Transverse colon (tissue), 4 donors: Measurements from ENCODE around the gene TSC22D3. TPM values are rescaled to one million over a fixed set of nuclear protein-coding genes. Genes with fewer than 3 reads are reported as not detected.

Experiments
- DNase-seq: peaks from one replicate; pipeline ENCODE4 v3.0.0-alpha.2; 2019
- H3K27ac ChIP-seq, 4 donors: fragments of 200-600 bp; sonication (generic); 2 replicates each; pipeline ENCODE4 v1.5.1; 2016 to 2018; ENCODE audit warnings: inconsistent platforms in 4 of 4
- H3K27me3 ChIP-seq: fragments of 200-600 bp; sonication (generic); 2 replicates; pipeline ENCODE4 v1.5.1; 2017; ENCODE audit warnings: inconsistent platforms
- H3K36me3 ChIP-seq, 4 donors: fragments of 200-600 bp; sonication (generic); 2 replicates each; pipeline ENCODE4 v1.5.1; 2017 to 2019; ENCODE audit warnings: inconsistent platforms in 4 of 4
- H3K4me1 ChIP-seq, 4 donors: fragments of 200-600 bp; sonication (generic); 2 replicates each; pipeline ENCODE4 v1.5.1; 2017 to 2020; ENCODE audit warnings: inconsistent platforms in 4 of 4
- H3K4me3 ChIP-seq, 4 donors: fragments of 200-600 bp; sonication (generic); 1 replicate in 1 of 4; 2 replicates in 3 of 4; pipeline versions ENCODE4 v1.5.1 to v1.6.1; 2017 to 2019; ENCODE audit warnings: inconsistent platforms in 4 of 4
- H3K9me3 ChIP-seq, 2 donors: fragments of 200-600 bp; sonication (generic); 2 replicates each; pipeline ENCODE4 v1.5.1; 2017 to 2019; ENCODE audit warnings: inconsistent platforms in 2 of 2
- CTCF ChIP-seq, 5 experiments: fragments of 200-600 bp in 3 of 5; fragments of 450-650 bp in 2 of 5; sonication (generic) in 3 of 5; IDR thresholded peaks; 1 replicate in 2 of 5; 2 replicates in 3 of 5; pipeline ENCODE4 v1.5.1; 2016 to 2017; ENCODE audit warnings: antibody characterized with exemption in 5 of 5, inconsistent platforms in 3 of 5, mild to moderate bottlenecking in 2 of 5, moderate library complexity in 1 of 5
- EP300 ChIP-seq: sonication (generic); formaldehyde crosslinking; IDR thresholded peaks from one replicate; pipeline ENCODE4 v1.6.1; 2017; ENCODE audit warnings: antibody characterized with exemption, low read depth
- POLR2A ChIP-seq: fragments of 450-650 bp; IDR thresholded peaks from one replicate; pipeline ENCODE4 v1.6.1; 2016; ENCODE audit warnings: antibody characterized with exemption, mild to moderate bottlenecking, moderate library complexity
- POLR2AphosphoS5 ChIP-seq, 3 donors: sonication (generic); formaldehyde crosslinking; IDR thresholded peaks; one replicate each; pipeline ENCODE4 v1.6.1; 2016; ENCODE audit warnings: antibody characterized with exemption in 3 of 3
- WGBS, 2 donors: methylation state at CpG; one replicate each; pipeline ENCODE4 v1.1.5; 2018; ENCODE audit warnings: low coverage in 1 of 2; 5-methylcytosine and 5-hydroxymethylcytosine counted together
- in situ Hi-C, 4 donors: fragments of 200-750 bp; cut with MboI; loops; one replicate each; pipeline versions ENCODE4 v1.15.0 to v1.15.1; 2017; ENCODE audit warnings: low sequenced_read_pairs in 3 of 4, low pct_ligation_motif_present in 1 of 4, low pct_unique_long_range_greater_than_20kb in 1 of 4
- intact Hi-C: fragments of 100-400 bp; cut with DNase I; formaldehyde crosslinking; loops from one replicate; pipeline ENCODE4 v1.15.1; 2023; ENCODE audit warnings: low total_unique reads
- total RNA-seq, 4 donors: library from RNA; depleted of rRNA; stranded (reverse); fragments of >200 nt; gene quantifications; one replicate each; pipeline ENCODE4 v1.1.0, GENCODE V29; 2016

The TSC22D3 gene
- total RNA-seq, 4 donors from 2014 or later, result 146 to 349 (median 202) TPM

DNA sequence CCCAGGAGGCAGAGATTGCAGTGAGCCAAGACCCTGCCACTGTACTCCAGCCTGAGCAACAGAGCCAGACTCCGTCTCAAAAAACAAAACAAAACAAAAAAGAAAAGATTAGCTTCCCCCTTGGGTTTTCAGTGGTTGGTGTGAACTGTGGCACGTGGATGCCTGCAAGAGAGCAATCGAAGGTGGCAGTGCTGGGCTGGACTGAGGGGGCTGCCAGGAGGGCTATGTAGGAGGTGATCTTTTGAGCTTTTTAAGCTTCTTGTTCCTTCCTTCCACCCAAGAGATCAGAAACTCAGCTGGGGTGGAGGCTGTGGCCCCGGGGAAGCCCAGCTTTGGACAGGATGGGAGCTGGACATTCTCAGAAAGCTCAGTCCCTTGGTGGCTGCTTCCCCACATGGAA, 97.7 kb downstream of the TSC22D3 start:
- TF ChIP-seq CTCF (IDR thresholded peaks at IDR 0.05) (no peak), POLR2AphosphoS5 (IDR thresholded peaks at IDR 0.05) (no peak), EP300 (no peak), POLR2A (no peak)
- WGBS, 2 donors, result 60 to 100% methylated on average over 2 to 4 of the region's 4 CpGs
- Histone ChIP-seq H3K4me3 (no peak overlapping the region), H3K27me3 (no peaks in the 10 kb centered on the region), H3K36me3 (no peaks in the 10 kb centered on the region), H3K9me3 (no peaks in the 10 kb centered on the region), H3K4me1 (peaks cover 5 to 38% (median 13%) of the 10 kb centered on the region in 4 donors), H3K27ac (peak overlapping the region; percentile 88 to 96 (median 92))
- DNase-seq, result no peak
- in situ Hi-C loops, result loop anchor here in 1 of 4 donors (5.0 kb wide), 1 partner anchor 39 kb away; no protein-coding TSS in a partner anchor
- intact Hi-C loops, result loop anchor here (5.0 kb wide), 1 partner anchor 39 kb away; no protein-coding TSS in a partner anchor

DNA sequence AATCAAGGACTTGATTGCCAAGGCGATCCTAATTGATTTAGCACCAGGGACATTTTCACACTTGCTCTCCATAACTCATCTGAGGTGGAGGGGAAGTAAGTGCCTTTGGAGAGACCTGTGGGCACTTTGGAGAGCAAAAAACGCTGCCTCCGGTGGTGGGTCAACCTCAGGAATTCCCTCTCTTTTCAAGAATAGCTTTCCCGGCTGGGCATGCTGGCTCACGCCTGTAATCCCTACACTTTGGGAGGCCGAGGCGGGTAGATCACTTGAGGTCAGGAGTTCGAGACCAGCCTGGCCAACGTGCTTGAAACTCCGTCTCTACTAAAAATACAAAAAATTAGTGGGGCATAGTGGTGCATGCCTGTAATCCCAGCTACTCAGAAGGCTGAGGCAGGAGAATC, 98.1 kb downstream of the TSC22D3 start:
- Histone ChIP-seq H3K9me3 (no peaks in the 10 kb centered on the region), H3K27ac (peak overlapping the region; percentile 88 to 96 (median 92)), H3K36me3 (no peaks in the 10 kb centered on the region), H3K4me1 (peaks cover 4 to 36% (median 11%) of the 10 kb centered on the region in 4 donors), H3K27me3 (no peaks in the 10 kb centered on the region), H3K4me3 (peak overlapping the region in 1 of 4 donors; percentile 63)
- in situ Hi-C loops (loop anchor here in 1 of 4 donors (5.0 kb wide), 1 partner anchor 40 kb away; no protein-coding TSS in a partner anchor), intact Hi-C loops (loop anchor here (5.0 kb wide), 1 partner anchor 40 kb away; no protein-coding TSS in a partner anchor)
- DNase-seq, result no peak
- WGBS, 2 donors, result 52% methylated on average over 10 of the region's 10 CpGs; no CpG with 5 or more reads in 1 of the 2 donors
- TF ChIP-seq POLR2A (no peak), POLR2AphosphoS5 (IDR thresholded peaks at IDR 0.05) (no peak), EP300 (no peak), CTCF (IDR thresholded peaks at IDR 0.05) (no peak)

- in situ Hi-C loops (loop anchor here in 1 of 4 donors (5.0 kb wide), 1 partner anchor 41 kb away; no protein-coding TSS in a partner anchor), intact Hi-C loops (loop anchor here (5.0 kb wide), 1 partner anchor 41 kb away; no protein-coding TSS in a partner anchor)
- Histone ChIP-seq H3K27me3 (no peaks in the 10 kb centered on the region), H3K9me3 (no peaks in the 10 kb centered on the region), H3K27ac (peak overlapping the region; percentile 88 to 96 (median 92)), H3K4me3 (peak overlapping the region; percentile 27 to 63 (median 45)), H3K4me1 (peaks cover 4 to 32% (median 11%) of the 10 kb centered on the region in 4 donors), H3K36me3 (no peaks in the 10 kb centered on the region)
- peak; percentile 74 for DNase-seq
- TF ChIP-seq CTCF (IDR thresholded peaks at IDR 0.05) (no peak), POLR2A (peak; percentile 82), POLR2AphosphoS5 (IDR thresholded peaks at IDR 0.05) (peak; percentile 73 to 90 (median 78)), EP300 (peak; percentile 96)
- WGBS, 2 donors, result 20 to 38% methylated on average over 2 to 23 of the region's 30 CpGs
Observed at GRCh38 chrX:107676559-107677378, 98.8 kb downstream of the TSC22D3 start.

DNA sequence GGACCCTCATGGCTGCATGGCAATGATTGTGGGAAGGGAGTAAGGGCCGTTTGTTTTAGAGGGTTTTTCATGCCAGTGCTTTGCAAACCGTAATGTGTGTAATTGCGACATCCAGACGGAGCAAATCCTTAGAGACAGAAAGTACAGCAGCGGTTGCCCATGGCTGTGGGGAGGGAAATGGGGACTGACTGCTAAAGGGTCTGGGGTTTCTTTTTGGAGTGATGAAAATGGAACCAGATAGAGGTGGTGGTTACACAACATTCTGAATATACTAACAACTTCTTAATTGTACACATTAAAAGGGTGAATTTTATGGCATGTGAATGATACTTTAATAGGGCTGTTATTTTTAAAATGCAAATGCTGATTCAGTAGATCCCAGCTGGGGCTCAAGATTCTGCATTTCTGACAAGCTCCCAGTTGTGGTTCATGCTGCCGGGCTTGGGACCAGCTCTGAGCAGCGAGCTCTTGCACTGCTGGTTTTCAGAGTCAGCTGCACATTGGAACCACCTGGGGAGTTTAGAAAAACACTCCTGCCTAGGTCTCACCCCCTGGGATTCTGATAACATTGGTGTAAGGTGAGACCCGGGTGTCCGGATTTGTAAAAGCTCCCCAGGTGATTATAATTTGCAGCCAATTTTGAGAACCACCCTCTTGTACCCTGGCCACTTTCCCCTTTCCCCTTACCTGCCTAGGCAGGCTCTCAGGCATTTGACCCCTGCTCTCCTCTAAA, 99.6 kb downstream of the TSC22D3 start:
- intact Hi-C loops, result loop anchor here (5.0 kb wide), 1 partner anchor 41 kb away; no protein-coding TSS in a partner anchor
- H3K27me3 ChIP-seq, result no peaks in the 10 kb centered on the region

More for the DNA sequence above, 99.6 kb downstream of the TSC22D3 start:
- TF ChIP-seq POLR2AphosphoS5 (IDR thresholded peaks at IDR 0.05), result peak in 2 of 3 donors; percentile 38 to 63
- TF ChIP-seq POLR2A, result no peak
- Histone ChIP-seq H3K4me1 (peaks cover 4 to 32% (median 11%) of the 10 kb centered on the region in 4 donors), H3K9me3 (no peaks in the 10 kb centered on the region), H3K27ac (peak overlapping the region; percentile 88 to 96 (median 92)), H3K36me3 (no peaks in the 10 kb centered on the region), H3K4me3 (peak overlapping the region; percentile 27 to 63 (median 45))
- in situ Hi-C loops, result loop anchor here in 1 of 4 donors (5.0 kb wide), 1 partner anchor 41 kb away; no protein-coding TSS in a partner anchor
- WGBS, 2 donors, result 22 to 37% methylated on average over 4 to 9 of the region's 9 CpGs
- no peak for DNase-seq
